A673 (cell line): Measurements from ENCODE around the gene KHNYN.

Experiments
- CTCF ChIP-seq: fragments of 300-800, 200-600 bp; sonication (generic); conservative IDR thresholded peaks from 2 replicates; pipeline ENCODE4 v1.5.1; 2017; ENCODE audit warnings: low read depth, mild to moderate bottlenecking, antibody characterized with exemption, low read length, moderate library complexity, mixed read lengths
- EZH2 ChIP-seq: fragments of 200-600 bp; sonication (generic); IDR thresholded peaks from 2 replicates; pipeline ENCODE4 v1.6.1; 2017; ENCODE audit warnings: borderline replicate concordance, low read depth, mild to moderate bottlenecking, mixed read lengths, antibody characterized with exemption, low read length; ENCODE audit not compliant: poor library complexity, severe bottlenecking

DNA sequence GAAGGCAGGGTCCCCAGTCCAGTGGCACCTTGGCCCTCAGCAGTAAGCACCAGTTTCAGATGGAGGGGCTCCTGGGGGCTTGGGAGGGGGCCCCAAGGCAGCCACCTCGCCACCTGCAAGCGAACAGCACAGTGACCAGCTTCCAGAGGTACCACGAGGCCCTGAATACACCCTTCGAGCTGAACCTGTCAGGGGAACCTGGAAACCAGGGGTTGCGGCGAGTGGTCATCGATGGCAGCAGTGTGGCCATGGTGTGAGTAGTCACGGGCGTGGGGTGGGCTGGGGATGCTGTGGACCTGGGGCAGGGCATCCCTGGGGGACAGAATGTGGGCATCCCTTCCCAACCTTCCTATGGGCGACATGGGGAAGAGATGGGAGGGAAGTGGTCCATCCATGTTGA, 19.8 kb upstream of the KHNYN start:
- no peak for TF ChIP-seq EZH2
- no peak for TF ChIP-seq CTCF
